GM21447 (cell line): ENCODE results near the gene FIG4.
"Not testable (repeated sequence)": the region's sequence is repeated elsewhere in the genome, so short reads cannot be mapped to it uniquely, and the experiment has no call there.

Experiments used
- ATAC-seq: cut with Tn5 transposase; IDR thresholded peaks from one replicate; pipeline ENCODE4 v1.9.1; 2021; ENCODE audit not compliant: unreplicated experiment

The FIG4 gene

GRCh38 chr6:109794201-109794923, 103.3 kb downstream of the FIG4 start:
- ATAC-seq = peak; percentile 35

- no peak for ATAC-seq
Measured at GRCh38 chr6:109795994-109796555, 105.0 kb downstream of the FIG4 start.

- ATAC-seq = no peak
Measured at GRCh38 chr6:109799129-109799528, 108.0 kb downstream of the FIG4 start.

DNA sequence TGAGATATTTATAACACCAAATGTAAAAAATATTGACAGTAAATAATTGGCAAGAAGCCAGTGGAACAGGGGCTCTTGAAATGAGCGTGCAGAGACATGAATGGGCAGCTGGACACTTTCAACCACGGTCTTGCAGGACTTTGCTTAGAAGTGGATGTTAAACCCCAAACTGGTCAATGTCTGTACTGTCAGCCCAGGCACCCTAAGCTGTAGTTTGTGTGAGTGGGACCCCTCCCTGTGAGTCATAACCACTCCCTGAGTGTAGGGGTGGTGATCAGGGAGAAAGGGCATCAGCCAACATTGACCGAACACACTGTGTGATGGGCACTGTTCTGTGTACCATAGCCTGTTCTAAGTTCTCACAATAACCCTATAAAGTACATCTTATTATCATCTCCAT, 108.6 kb downstream of the FIG4 start:
- no peak for ATAC-seq

DNA sequence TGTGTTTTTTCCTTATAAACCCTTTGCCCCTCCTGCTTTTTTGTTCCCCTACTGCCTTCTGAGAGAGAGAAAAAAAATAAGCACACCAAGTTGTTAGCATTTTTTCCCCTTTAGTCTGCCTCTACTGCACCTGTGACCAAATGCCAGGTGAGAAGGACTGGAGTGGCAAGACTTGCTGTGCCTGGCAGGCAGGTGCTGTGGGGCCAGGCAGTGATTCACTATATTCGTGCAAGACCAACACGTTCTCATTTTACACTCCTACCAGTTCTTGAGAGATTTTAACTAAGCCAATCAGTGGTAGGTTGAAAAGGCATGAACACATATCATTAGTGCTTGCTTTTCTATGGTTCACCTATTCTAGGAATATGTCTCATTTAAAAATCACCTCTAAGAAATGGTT, 109.7 kb downstream of the FIG4 start:
- ATAC-seq = no peak

GRCh38 chr6:109801794-109802193, 110.7 kb downstream of the FIG4 start:
- no peak for ATAC-seq

DNA sequence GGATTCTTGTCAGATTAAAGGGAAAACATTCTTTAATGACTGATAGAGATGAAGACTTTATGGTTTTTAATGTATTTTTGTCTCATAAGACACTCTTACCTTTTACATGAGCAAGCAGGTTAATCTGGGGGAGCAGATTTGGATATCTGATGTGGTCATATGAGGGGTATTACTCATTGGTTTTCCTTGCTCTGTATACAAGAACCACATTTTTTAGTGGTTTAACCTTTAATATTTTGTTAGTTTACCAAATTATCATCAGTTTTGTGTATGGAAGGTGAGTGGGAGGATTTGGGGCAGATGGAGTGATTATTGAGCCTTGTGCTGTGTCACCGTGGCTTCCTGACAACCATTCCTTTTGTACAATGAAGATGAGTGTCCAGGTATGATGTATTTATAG, 112.9 kb downstream of the FIG4 start:
- no peak for ATAC-seq

- ATAC-seq = no peak
Measured at GRCh38 chr6:109807881-109808280, 116.8 kb downstream of the FIG4 start.

DNA sequence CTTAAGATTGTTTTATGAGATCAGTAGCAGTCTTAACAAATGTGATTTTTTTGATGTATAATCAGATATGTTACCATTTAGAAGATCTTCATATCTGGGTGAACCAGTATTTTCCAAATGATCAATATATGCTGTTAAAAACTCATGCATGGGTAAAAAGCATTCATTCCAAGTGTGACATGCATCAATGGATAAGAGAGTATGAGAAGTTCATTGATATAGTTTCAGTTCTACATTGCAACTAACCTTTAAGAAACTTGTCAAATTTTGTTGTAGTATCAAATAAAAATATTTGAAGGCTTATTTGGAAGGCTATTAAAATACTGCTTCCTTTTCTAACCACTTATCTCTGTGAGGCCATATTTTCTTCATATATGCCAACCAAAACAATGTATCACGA, 117.7 kb downstream of the FIG4 start:
- no peak for ATAC-seq

DNA sequence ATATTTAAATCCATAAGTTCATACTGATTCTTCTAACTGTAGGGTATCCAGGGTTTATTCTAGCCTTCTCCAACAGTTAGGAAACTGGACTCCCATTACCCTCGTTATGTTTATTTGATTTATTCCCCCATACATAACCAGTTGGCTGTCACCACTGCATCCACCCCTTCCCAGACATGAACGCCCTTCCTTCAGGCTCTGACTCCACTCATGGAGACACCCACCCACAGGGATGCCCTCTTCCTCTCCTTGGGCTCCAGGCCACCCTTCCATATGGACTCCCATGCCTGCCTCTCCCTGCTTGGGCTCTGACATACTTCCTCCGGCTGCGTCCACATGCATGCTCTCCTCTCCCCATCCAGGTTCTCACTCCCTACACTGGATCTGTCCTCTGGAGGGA, 124.0 kb downstream of the FIG4 start:
- no peak for ATAC-seq

GRCh38 chr6:109816452-109817374, 125.6 kb downstream of the FIG4 start:
- ATAC-seq = no peak

- ATAC-seq = peak; percentile 80
Measured at GRCh38 chr6:109820706-109821350, 129.7 kb downstream of the FIG4 start.

- ATAC-seq = no peak
Measured at GRCh38 chr6:109821428-109821827, 130.3 kb downstream of the FIG4 start.

DNA sequence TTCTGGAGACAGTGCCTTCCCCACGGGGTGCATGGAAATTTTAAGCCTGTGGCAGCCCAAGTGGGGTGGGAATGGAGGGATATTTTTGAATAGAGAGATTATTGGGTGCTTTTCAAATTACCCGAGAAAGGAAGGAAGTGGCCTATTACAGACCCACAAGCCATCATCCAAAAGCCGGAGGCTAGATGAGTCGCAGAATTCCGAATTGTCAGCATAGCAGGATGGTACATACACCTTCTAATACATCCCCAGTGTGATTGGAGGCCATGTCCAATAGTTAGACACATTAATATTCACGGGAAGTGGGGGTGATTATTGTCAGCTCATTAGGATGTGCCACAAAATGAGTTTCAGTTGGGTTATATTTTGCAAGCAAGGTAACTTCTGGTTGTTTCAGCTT, 133.0 kb downstream of the FIG4 start:
- ATAC-seq = no peak

GRCh38 chr6:109826551-109826950, 135.5 kb downstream of the FIG4 start:
- no peak for ATAC-seq

DNA sequence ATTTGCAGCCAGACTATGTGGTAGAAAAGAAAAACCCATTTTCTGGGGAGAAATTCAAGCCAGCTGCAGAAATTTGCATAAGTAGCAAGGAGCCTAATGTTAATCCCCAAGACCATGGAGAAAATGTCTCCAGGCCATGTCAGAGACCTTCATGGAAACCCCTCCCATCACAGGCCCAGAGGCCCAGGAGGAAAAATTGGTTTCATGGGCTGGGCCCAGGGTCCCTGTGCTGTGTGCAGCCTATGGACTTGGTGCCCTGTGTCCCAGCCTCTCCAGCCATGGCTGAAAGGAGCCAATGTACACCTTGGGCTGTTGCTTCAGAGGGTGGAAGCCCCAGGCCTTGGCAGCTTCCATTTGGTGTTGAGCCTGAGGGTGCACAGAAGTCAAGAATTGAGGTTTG, 140.3 kb downstream of the FIG4 start:
- not testable (repeated sequence) for ATAC-seq

- ATAC-seq = no peak
Measured at GRCh38 chr6:109834131-109834530, 143.0 kb downstream of the FIG4 start.

DNA sequence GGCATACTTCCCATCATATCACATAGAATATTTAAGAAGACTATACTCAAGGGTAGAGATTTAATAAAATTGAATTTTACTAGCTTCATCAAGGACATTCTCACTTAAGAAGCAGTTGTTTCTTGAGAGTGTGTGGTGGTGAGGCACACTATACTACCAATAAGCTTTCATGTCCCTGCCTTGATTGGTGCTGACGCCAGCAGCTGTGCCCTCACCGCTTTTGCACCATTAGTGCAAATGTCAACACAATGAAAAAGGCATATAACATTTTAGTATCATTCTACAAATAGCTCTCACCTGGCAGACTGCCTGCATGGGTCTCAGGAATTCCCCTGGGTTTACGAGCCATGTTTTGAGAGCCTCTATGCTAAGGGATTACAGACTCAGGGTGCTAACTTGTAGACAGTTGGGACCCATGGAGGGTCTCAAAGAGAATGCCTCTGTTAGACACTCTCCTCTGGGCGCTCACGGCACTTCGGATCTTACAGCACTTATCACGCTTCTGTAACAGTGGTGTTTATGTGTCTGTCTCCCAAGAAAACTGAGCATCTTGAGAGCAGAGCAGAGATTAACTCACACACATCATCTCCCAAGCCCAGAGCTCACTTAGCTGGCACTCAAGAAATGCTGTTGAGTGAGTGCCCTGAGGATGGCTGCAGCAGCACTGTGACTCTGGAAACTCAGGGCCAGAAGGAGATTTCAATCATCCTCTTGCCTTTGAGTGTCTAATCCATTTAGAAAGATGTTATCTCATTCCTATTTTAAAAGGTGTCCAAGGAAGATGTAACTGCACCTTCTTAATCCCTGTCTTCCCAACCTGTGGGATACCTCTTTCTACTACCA, 143.7 kb downstream of the FIG4 start:
- ATAC-seq = no peak

GRCh38 chr6:109840034-109840433, 148.9 kb downstream of the FIG4 start:
- no peak for ATAC-seq

GRCh38 chr6:109840796-109841195, 149.7 kb downstream of the FIG4 start:
- no peak for ATAC-seq
